HUES48 (cell line): ENCODE data around the gene IFI16.
"Not testable (repeated sequence)": the region's sequence is repeated elsewhere in the genome, so short reads cannot be mapped to it uniquely, and the experiment has no call there.

Source experiments
- H3K27ac ChIP-seq: one replicate; pipeline ENCODE4 v1.7.0; 2013; ENCODE audit warnings: low read depth, low read length, inconsistent platforms
- H3K27me3 ChIP-seq: 2 replicates; pipeline ENCODE4 v1.6.1; 2013; ENCODE audit warnings: mild to moderate bottlenecking, low read length; ENCODE audit not compliant: control insufficient read depth, insufficient read depth
- H3K36me3 ChIP-seq: 2 replicates; pipeline ENCODE4 v1.6.1; 2013; ENCODE audit warnings: low read length; ENCODE audit not compliant: control insufficient read depth, insufficient read depth
- H3K4me1 ChIP-seq: 2 replicates; pipeline ENCODE4 v1.6.1; 2013; ENCODE audit warnings: mild to moderate bottlenecking, low read length; ENCODE audit not compliant: control insufficient read depth, insufficient read depth
- H3K4me3 ChIP-seq: 2 replicates; pipeline ENCODE4 v1.5.1; 2013; ENCODE audit warnings: mild to moderate bottlenecking, low read depth, low read length
- H3K9ac ChIP-seq: 2 replicates; pipeline ENCODE4 v1.6.1; 2013; ENCODE audit warnings: mild to moderate bottlenecking, low read depth, low read length, moderate library complexity
- H3K9me3 ChIP-seq: 2 replicates; pipeline ENCODE4 v1.6.1; 2013; ENCODE audit warnings: low read length; ENCODE audit not compliant: control insufficient read depth, insufficient read depth

IFI16 gene

GRCh38 chr1:159007726-159008125 is 2.0 kb upstream of the IFI16 start:
- Histone ChIP-seq H3K4me3 (no peak overlapping the region), H3K27me3 (peaks cover 36% of the 10 kb centered on the region), H3K36me3 (no peaks in the 10 kb centered on the region), H3K9ac (no peak overlapping the region), H3K4me1 (peaks cover 40% of the 10 kb centered on the region), H3K9me3 (no peaks in the 10 kb centered on the region), H3K27ac (no peak overlapping the region)

- Histone ChIP-seq H3K9me3 (no peaks in the 10 kb centered on the region), H3K4me1 (peaks cover 35% of the 10 kb centered on the region), H3K4me3 (no peak overlapping the region), H3K27me3 (peaks cover 36% of the 10 kb centered on the region), H3K36me3 (no peaks in the 10 kb centered on the region), H3K9ac (no peak overlapping the region), H3K27ac (no peak overlapping the region)
Measured at GRCh38 chr1:159008744-159009188, 941 bp upstream of the IFI16 start.

DNA sequence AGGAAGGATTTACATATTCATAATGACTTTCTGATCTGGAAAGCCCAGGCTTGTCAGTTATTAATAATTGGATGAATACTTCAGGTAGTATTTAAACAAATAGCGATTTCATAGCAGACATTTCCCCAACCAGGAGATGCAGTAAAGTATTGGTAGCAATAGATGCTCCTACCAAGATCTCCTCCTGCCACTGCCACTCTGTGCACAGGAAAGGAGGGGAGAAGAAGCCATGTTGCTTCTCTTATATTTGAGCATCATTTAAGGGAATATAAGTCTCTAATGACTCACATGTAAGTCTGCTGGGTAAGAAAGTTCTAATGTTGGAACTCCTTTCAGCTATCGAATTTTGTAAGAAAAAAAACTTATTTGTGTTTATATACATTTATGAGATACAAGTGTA is 420 bp upstream of the IFI16 start:
- Histone ChIP-seq H3K9ac (no peak overlapping the region), H3K9me3 (no peaks in the 10 kb centered on the region), H3K27ac (no peak overlapping the region), H3K27me3 (peaks cover 35% of the 10 kb centered on the region), H3K4me3 (no peak overlapping the region), H3K36me3 (no peaks in the 10 kb centered on the region), H3K4me1 (peaks cover 35% of the 10 kb centered on the region)

DNA sequence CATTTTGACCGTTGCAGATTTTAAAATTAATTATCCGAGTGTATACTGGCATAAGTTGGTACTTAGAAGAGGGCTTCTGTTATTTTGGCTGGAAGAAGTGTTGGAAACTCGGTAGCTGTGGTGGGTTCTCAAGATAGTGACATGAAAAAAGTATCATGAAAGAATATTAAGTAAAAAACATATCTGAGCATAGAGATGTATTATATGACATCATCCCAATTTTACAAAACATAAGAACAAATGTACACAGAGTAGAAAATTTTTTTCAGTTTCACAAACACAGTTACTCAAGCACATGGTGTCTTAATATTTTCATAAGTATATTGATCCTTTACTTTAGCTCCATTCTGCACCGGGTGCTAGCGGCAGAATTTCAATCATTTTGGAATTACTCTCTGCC is 684 bp downstream of the IFI16 start:
- Histone ChIP-seq H3K9ac (no peak overlapping the region), H3K27ac (no peak overlapping the region), H3K27me3 (peaks cover 24% of the 10 kb centered on the region), H3K4me3 (no peak overlapping the region), H3K4me1 (peaks cover 27% of the 10 kb centered on the region), H3K9me3 (no peaks in the 10 kb centered on the region), H3K36me3 (no peaks in the 10 kb centered on the region)

GRCh38 chr1:159011001-159011400 is 1.3 kb downstream of the IFI16 start:
- not testable (repeated sequence) for H3K9me3 ChIP-seq, H3K27ac ChIP-seq, H3K9ac ChIP-seq, H3K4me3 ChIP-seq, H3K36me3 ChIP-seq
- peaks cover 22% of the 10 kb centered on the region for H3K4me1 ChIP-seq
- peaks cover 21% of the 10 kb centered on the region for H3K27me3 ChIP-seq

DNA sequence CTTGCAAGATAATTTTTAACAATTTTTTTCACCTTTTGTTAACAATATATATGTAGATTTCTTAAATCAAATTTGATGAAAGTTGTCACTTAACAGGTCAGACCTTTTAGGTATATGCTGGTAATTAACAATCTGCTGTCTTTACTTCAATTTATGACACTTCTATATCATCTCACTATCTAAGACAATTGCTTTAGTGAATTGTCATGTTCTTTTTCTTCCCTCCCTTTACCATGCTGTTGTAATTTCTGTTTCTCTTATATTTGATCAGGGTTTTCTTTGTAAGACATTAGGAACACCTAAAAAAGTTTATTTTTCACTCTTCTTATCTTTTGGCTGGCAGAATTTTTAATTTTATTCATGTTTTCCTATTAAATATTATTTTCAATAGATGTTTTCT is 2.0 kb downstream of the IFI16 start:
- no peak overlapping the region for H3K27ac ChIP-seq
- no peak overlapping the region for H3K4me3 ChIP-seq
- H3K9me3 ChIP-seq, result no peaks in the 10 kb centered on the region
- H3K27me3 ChIP-seq, result peaks cover 21% of the 10 kb centered on the region
- H3K4me1 ChIP-seq, result peaks cover 19% of the 10 kb centered on the region
- no peak overlapping the region for H3K9ac ChIP-seq
- no peaks in the 10 kb centered on the region for H3K36me3 ChIP-seq

DNA sequence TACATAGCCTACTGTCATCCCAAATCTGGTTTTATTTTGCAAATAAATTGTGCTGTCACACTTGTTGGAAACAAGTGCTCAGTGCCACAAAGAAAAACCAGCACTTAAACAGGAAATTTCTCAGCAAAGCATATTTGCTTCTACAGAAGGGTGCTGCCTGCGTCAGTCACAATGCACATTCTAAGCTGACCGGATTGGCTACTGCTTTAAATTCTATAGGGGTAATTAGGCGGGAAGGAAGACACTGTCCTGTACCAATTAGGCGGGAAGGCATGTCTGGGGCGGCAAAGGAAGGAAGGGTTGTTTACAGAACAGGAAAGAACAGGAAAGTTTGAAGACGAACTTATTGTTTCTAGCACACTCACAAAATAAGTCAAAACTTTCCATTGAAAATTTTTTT is 2.8 kb downstream of the IFI16 start:
- Histone ChIP-seq H3K27ac (no peak overlapping the region), H3K4me3 (no peak overlapping the region), H3K9ac (no peak overlapping the region)

DNA sequence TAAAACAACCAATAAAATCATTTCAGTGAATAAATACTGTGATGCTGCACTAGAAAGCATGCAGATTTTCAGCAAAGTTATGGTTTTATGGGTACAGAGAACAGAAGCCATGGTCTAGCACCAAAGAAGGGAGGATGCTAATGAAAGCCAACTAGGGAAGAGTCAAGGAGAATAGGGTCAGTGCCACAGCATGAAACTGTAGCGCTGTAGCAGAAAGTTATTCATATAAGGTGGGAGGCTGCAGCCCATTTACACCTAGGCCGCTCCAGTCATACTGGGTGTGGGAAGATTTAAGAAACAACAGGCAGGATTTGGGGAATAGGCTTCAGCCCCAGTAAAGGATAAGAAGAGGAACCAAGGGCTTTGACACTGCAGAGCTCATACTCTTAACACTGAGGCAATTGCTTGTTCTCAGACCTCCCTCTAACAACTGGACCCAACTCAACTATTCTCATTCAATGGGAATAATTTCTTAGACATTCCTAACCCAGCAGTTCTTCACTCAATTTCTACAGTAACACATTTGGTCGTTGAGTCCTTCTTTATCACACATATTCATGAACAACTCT is 4.4 kb downstream of the IFI16 start:
- Histone ChIP-seq H3K4me1 (peaks cover 6% of the 10 kb centered on the region), H3K9me3 (no peaks in the 10 kb centered on the region), H3K27ac (no peak overlapping the region), H3K36me3 (no peaks in the 10 kb centered on the region), H3K9ac (no peak overlapping the region), H3K4me3 (no peak overlapping the region), H3K27me3 (peaks cover 3% of the 10 kb centered on the region; the same call in 1 of the 2 replicates)

More for the DNA sequence above, 2.8 kb downstream of the IFI16 start:
- Histone ChIP-seq H3K9me3 (no peaks in the 10 kb centered on the region), H3K36me3 (no peaks in the 10 kb centered on the region), H3K27me3 (peaks cover 16% of the 10 kb centered on the region; the same call in 1 of the 2 replicates), H3K4me1 (peaks cover 12% of the 10 kb centered on the region)

GRCh38 chr1:159014851-159015250 is 5.1 kb downstream of the IFI16 start:
- Histone ChIP-seq H3K9me3 (no peaks in the 10 kb centered on the region), H3K4me3 (no peak overlapping the region), H3K9ac (no peak overlapping the region), H3K4me1 (peaks cover 2% of the 10 kb centered on the region), H3K27me3 (peaks cover 3% of the 10 kb centered on the region; the same call in 1 of the 2 replicates), H3K36me3 (no peaks in the 10 kb centered on the region), H3K27ac (no peak overlapping the region)

DNA sequence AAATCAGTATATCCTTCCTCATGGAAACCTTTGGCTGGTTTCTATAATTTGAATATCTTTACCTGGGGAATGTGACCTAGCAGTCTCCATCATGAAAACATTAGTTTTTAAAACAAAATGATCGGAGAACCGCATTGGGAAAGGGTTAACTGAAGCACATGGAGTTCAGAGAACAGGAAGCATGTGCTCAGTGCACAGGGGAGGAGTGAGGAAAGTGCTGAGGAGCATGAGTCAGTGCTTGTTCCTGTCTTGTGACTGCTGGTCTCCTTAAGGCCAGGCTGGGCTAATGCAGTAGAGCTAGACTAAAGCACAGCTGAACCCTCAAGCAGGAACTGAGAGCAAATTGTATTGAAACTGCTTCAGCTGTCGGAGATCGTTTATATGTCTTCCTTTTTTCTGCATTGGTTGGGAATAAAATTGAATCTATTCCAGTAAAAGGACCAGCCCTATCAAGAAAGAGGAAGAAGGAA is 5.8 kb downstream of the IFI16 start:
- Histone ChIP-seq H3K27ac (no peak overlapping the region), H3K4me3 (no peak overlapping the region), H3K9me3 (no peaks in the 10 kb centered on the region), H3K27me3 (peaks cover 3% of the 10 kb centered on the region; the same call in 1 of the 2 replicates), H3K36me3 (no peaks in the 10 kb centered on the region), H3K4me1 (no peaks in the 10 kb centered on the region), H3K9ac (no peak overlapping the region)

DNA sequence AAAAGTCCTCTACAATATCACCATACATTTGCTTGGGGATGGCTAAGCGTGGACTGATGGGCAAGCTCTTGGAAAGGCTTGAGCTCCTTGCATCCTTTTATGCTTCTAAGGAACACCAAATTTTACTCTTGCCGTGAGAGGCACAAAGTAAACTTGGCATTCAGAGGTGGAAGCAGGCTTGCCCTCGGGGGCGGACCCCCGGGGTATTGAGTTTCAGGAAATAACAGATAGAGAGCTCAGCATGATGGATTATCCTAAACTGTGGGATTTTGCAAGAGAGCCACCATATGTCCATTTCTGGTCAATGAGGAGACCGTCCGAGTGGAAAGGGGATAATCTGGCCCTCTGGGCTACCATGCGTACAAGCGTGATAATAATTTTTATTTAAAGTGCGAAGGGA is 14.0 kb downstream of the IFI16 start:
- H3K4me1 ChIP-seq, result peaks cover 13% of the 10 kb centered on the region
- H3K9ac ChIP-seq, result no peak overlapping the region
- H3K36me3 ChIP-seq, result no peaks in the 10 kb centered on the region
- peak overlapping the region; percentile 12 for H3K27ac ChIP-seq
- H3K9me3 ChIP-seq, result no peaks in the 10 kb centered on the region
- no peaks in the 10 kb centered on the region for H3K27me3 ChIP-seq
- no peak overlapping the region for H3K4me3 ChIP-seq
